Fibroblast of the aortic adventitia (primary cell): ENCODE measurements around the gene NUP62CL. TPM values are rescaled to one million over a fixed set of nuclear protein-coding genes. Genes with fewer than 3 reads are reported as not detected.
"Not testable (repeated sequence)": the region's sequence is repeated elsewhere in the genome, so short reads cannot be mapped to it uniquely, and the experiment has no call there.

Source experiments
- DNase-seq: peaks from one replicate; pipeline ENCODE4 v3.0.0-alpha.2; 2010; ENCODE audit warnings: low read depth
- H3K4me3 ChIP-seq: 2 replicates; pipeline ENCODE4 v1.5.1; 2011; ENCODE audit warnings: low read depth, mild to moderate bottlenecking, control low read depth, low read length, moderate library complexity
- total RNA-seq: library from RNA; depleted of rRNA; stranded (reverse); fragments of >200 nt; gene quantifications from 2 replicates; pipeline ENCODE4 v1.2.3, GENCODE V29; 2012; ENCODE audit warnings: low replicate concordance
- TF ChIP-seq, protein P1 (sequence below): IDR thresholded peaks from 2 replicates; pipeline ENCODE4 v1.5.1; 2011; ENCODE audit warnings: mild to moderate bottlenecking, low read length, control low read depth, inconsistent platforms; ENCODE audit not compliant: insufficient read depth

The NUP62CL gene
- total RNA-seq, 1 donor = 0.09 TPM

GRCh38 chrX:107207089-107207488, 856 bp upstream of the NUP62CL start:
- DNase-seq = no peak
- no peak overlapping the region for H3K4me3 ChIP-seq
- TF ChIP-seq, protein P1, sequence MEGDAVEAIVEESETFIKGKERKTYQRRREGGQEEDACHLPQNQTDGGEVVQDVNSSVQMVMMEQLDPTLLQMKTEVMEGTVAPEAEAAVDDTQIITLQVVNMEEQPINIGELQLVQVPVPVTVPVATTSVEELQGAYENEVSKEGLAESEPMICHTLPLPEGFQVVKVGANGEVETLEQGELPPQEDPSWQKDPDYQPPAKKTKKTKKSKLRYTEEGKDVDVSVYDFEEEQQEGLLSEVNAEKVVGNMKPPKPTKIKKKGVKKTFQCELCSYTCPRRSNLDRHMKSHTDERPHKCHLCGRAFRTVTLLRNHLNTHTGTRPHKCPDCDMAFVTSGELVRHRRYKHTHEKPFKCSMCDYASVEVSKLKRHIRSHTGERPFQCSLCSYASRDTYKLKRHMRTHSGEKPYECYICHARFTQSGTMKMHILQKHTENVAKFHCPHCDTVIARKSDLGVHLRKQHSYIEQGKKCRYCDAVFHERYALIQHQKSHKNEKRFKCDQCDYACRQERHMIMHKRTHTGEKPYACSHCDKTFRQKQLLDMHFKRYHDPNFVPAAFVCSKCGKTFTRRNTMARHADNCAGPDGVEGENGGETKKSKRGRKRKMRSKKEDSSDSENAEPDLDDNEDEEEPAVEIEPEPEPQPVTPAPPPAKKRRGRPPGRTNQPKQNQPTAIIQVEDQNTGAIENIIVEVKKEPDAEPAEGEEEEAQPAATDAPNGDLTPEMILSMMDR = no peak

GRCh38 chrX:107206697-107207065, 448 bp upstream of the NUP62CL start:
- no peak for DNase-seq
- TF ChIP-seq, protein P1 = no peak
- no peak overlapping the region for H3K4me3 ChIP-seq

- TF ChIP-seq, protein P1 = no peak
- H3K4me3 ChIP-seq = no peak overlapping the region
- no peak for DNase-seq
Observed at GRCh38 chrX:107204068-107204605, 2.1 kb downstream of the NUP62CL start.

DNA sequence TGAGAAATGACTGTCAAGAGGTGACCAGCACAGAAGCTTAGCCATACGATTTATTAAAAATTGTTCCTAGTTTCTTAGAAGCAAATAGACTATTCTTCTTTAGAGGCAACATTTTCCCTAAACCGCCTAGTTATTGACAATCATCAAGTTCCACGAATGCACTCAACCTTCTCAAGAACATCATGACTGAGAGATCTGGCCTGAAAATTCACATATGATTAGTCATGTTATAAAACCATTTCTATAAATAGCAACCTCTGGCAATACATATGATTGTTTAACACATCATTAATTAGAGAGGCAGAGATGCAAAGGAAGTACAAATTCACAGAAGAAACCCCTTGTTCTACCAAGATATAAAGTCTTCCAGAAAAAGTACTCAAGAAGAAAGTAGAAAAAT, 6.7 kb downstream of the NUP62CL start:
- no peak overlapping the region for H3K4me3 ChIP-seq
- no peak for DNase-seq
- TF ChIP-seq, protein P1 = no peak

DNA sequence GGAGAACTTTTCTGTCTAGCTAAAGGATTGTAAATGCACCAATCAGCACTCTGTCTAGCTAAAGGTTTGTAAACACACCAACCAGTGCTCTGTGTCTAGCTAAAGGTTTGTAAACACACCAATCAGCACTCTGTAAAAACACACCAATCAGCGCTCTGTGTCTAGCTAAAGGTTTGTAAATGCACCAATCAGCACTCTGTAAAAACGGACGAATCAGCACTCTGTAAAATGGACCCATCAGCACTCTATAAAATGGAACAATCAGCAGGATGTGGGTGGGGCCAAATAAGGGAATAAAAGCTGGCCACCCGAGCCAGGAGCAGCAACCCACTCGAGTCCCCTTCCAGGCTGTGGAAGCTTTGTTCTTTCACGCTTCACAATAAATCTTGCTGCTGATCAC, 8.2 kb downstream of the NUP62CL start:
- not testable (repeated sequence) for H3K4me3 ChIP-seq, DNase-seq

- TF ChIP-seq, protein P1 = no peak
- H3K4me3 ChIP-seq = no peak overlapping the region
- DNase-seq = no peak
Observed at GRCh38 chrX:107197319-107197718, 8.9 kb downstream of the NUP62CL start.

DNA sequence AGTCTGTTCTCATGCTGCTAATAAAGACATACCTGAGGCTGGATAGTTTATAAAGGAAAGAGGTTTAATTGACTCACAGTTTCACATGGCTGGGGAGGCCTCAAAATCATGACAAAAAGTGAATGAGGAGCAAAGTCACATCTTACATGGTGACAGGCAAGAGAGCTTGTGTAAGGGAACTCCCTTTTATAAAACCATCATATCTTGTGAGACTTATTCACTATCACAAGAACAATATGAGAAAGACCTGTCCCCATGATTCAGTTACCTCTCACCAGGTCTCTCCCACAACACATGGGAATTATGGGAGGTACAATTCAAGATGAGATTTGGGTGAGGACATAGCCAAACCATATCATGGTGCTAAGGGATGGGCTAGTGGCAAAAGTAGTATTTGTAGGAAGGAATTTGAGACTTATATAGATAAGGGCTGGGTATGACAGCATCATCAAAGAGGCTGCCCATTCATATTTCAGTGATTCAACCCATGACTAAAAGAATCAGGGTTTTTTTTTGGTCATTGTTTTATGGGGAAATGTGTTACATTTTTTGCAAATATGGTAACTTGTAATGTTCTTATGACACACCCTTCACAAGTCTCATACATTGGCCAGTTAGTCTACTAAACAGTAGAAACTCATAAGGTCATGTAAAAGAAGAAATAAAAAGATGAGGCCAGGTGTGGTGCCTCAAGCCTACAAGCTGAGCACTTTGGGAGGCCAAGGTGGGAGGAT, 34.7 kb downstream of the NUP62CL start:
- no peak overlapping the region for H3K4me3 ChIP-seq
- DNase-seq = no peak
- TF ChIP-seq, protein P1 = no peak
